Measurements from ENCODE around the gene TWNK.

The TWNK gene

GRCh38 chr10:101031796-101032636, 44.7 kb downstream of the TWNK start:
- TF ChIP-seq GATA2 (IDR thresholded peaks at IDR 0.05; ENCODE audit: low read depth, low read length) = no peak

- TF ChIP-seq GATA3 (IDR thresholded peaks at IDR 0.05; ENCODE audit: low read depth, low read length) = peak; percentile 96
- TF ChIP-seq GATA2 (IDR thresholded peaks at IDR 0.05; ENCODE audit: low read depth, low read length) = peak; percentile 100
Measured at GRCh38 chr10:101032637-101033224, 45.4 kb downstream of the TWNK start.

GRCh38 chr10:101033276-101033675, 45.9 kb downstream of the TWNK start:
- TF ChIP-seq GATA3 (IDR thresholded peaks at IDR 0.05; ENCODE audit: low read depth, low read length) (no peak), GATA2 (IDR thresholded peaks at IDR 0.05; ENCODE audit: low read depth, low read length) (no peak)

- TF ChIP-seq GATA2 (IDR thresholded peaks at IDR 0.05; ENCODE audit: low read depth, low read length) (no peak), GATA3 (IDR thresholded peaks at IDR 0.05; ENCODE audit: low read depth, low read length) (no peak)
Measured at GRCh38 chr10:101035314-101035713, 48.0 kb downstream of the TWNK start.

GRCh38 chr10:101035916-101036702, 48.8 kb downstream of the TWNK start:
- no peak for TF ChIP-seq GATA3 (IDR thresholded peaks at IDR 0.05; ENCODE audit: low read depth, low read length)
- TF ChIP-seq GATA2 (IDR thresholded peaks at IDR 0.05; ENCODE audit: low read depth, low read length) = no peak

GRCh38 chr10:101036726-101037125, 49.4 kb downstream of the TWNK start:
- TF ChIP-seq GATA2 (IDR thresholded peaks at IDR 0.05; ENCODE audit: low read depth, low read length) = no peak
- no peak for TF ChIP-seq GATA3 (IDR thresholded peaks at IDR 0.05; ENCODE audit: low read depth, low read length)

- TF ChIP-seq GATA2 (IDR thresholded peaks at IDR 0.05; ENCODE audit: low read depth, low read length) (no peak), GATA3 (IDR thresholded peaks at IDR 0.05; ENCODE audit: low read depth, low read length) (no peak)
Measured at GRCh38 chr10:101038484-101038883, 51.1 kb downstream of the TWNK start.

GRCh38 chr10:101040061-101040460, 52.7 kb downstream of the TWNK start:
- TF ChIP-seq GATA3 (IDR thresholded peaks at IDR 0.05; ENCODE audit: low read depth, low read length) = no peak

GRCh38 chr10:101040851-101041250, 53.5 kb downstream of the TWNK start:
- TF ChIP-seq GATA3 (IDR thresholded peaks at IDR 0.05; ENCODE audit: low read depth, low read length) (no peak), GATA2 (IDR thresholded peaks at IDR 0.05; ENCODE audit: low read depth, low read length) (no peak)

GRCh38 chr10:101041252-101041761, 54.0 kb downstream of the TWNK start:
- TF ChIP-seq GATA2 (IDR thresholded peaks at IDR 0.05; ENCODE audit: low read depth, low read length) (no peak), GATA3 (IDR thresholded peaks at IDR 0.05; ENCODE audit: low read depth, low read length) (no peak)

- no peak for TF ChIP-seq GATA2 (IDR thresholded peaks at IDR 0.05; ENCODE audit: low read depth, low read length)
- no peak for TF ChIP-seq GATA3 (IDR thresholded peaks at IDR 0.05; ENCODE audit: low read depth, low read length)
Measured at GRCh38 chr10:101042118-101042517, 54.8 kb downstream of the TWNK start.

GRCh38 chr10:101042667-101043362, 55.5 kb downstream of the TWNK start:
- no peak for TF ChIP-seq GATA2 (IDR thresholded peaks at IDR 0.05; ENCODE audit: low read depth, low read length)
- no peak for TF ChIP-seq GATA3 (IDR thresholded peaks at IDR 0.05; ENCODE audit: low read depth, low read length)

GRCh38 chr10:101043363-101043707, 56.0 kb downstream of the TWNK start:
- TF ChIP-seq GATA2 (IDR thresholded peaks at IDR 0.05; ENCODE audit: low read depth, low read length) (no peak), GATA3 (IDR thresholded peaks at IDR 0.05; ENCODE audit: low read depth, low read length) (no peak)
